ENCODE data around the gene MAP1B. TPM values are rescaled to one million over a fixed set of nuclear protein-coding genes. Genes with fewer than 3 reads are reported as not detected.

Gene MAP1B
- total and polyA plus RNA-seq, 9 of the 15 experiments (the other 6 are each of a cell fraction or from before 2014, with no cell fraction given): 5.2 to 66.1 (median 17.3) TPM

- no peak for TF ChIP-seq PCBP2 (IDR thresholded peaks at IDR 0.05; ENCODE audit: low read depth, low read length, poor library complexity, severe bottlenecking)
- no peak for TF ChIP-seq MIER1 (IDR thresholded peaks at IDR 0.05; ENCODE audit: low read depth)
- TF ChIP-seq RCOR1 (IDR thresholded peaks at IDR 0.05; ENCODE audit: borderline replicate concordance in 1 of 2, low read depth in 2 of 2, low read length in 2 of 2): peak in 1 of 2 experiments; percentile 72; a peak in 2 of 4 replicates
- TF ChIP-seq CCAR2 (IDR thresholded peaks at IDR 0.05; ENCODE audit: low read depth, low read length): no peak
- TF ChIP-seq HNRNPK (IDR thresholded peaks at IDR 0.05; ENCODE audit: low read depth, low read length, poor library complexity, severe bottlenecking): no peak
- no peak for TF ChIP-seq HDGF (IDR thresholded peaks at IDR 0.05)
- TF ChIP-seq DDX20 (tag; IDR thresholded peaks at IDR 0.05; ENCODE audit: low read depth): no peak
- no peak for TF ChIP-seq NFE2 (IDR thresholded peaks at IDR 0.05; ENCODE audit: low read depth)
- peak; percentile 21 for TF ChIP-seq CCNT2 (IDR thresholded peaks at IDR 0.05; ENCODE audit: borderline replicate concordance, extremely low read depth, insufficient read length, low read depth, low read length)
- TF ChIP-seq POLR2H (tag; IDR thresholded peaks at IDR 0.05; ENCODE audit: low read depth): peak; percentile 88
- no peak for TF ChIP-seq ZNF780A (CRISPR knock-in tag; IDR thresholded peaks at IDR 0.05)
- TF ChIP-seq ELK1 (CRISPR knock-in tag; IDR thresholded peaks at IDR 0.05): no peak
- no peak for TF ChIP-seq NUFIP1 (IDR thresholded peaks at IDR 0.05; ENCODE audit: partially characterized antibody)
- TF ChIP-seq HNRNPL (IDR thresholded peaks at IDR 0.05; ENCODE audit: low read depth, low read length): no peak
- peak; percentile 74; the same call in 1 of the 2 replicates for TF ChIP-seq ZNF282 (CRISPR knock-in tag; IDR thresholded peaks at IDR 0.05)
- no peak for TF ChIP-seq GTF3C2 (IDR thresholded peaks at IDR 0.05; ENCODE audit: borderline replicate concordance, extremely low read depth, insufficient read length)
- TF ChIP-seq ZZZ3 (IDR thresholded peaks at IDR 0.05): no peak
- TF ChIP-seq KDM5B (IDR thresholded peaks at IDR 0.05; ENCODE audit: insufficient replicate concordance, low read depth, low read length): peak; percentile 89
- TF ChIP-seq ZSCAN29 (IDR thresholded peaks at IDR 0.05): peak; percentile 89; the same call in 1 of the 2 replicates
- no peak for TF ChIP-seq ZNF165 (CRISPR knock-in tag; IDR thresholded peaks at IDR 0.05; ENCODE audit: borderline replicate concordance)
- TF ChIP-seq CTCF (IDR thresholded peaks at IDR 0.05 in 2 of 3, conservative IDR thresholded peaks at IDR 0.05 in 1 of 3; ENCODE audit: insufficient read depth in 2 of 3, low read depth in 1 of 3, low read length in 3 of 3): no peak
- no peak for TF ChIP-seq SAFB (IDR thresholded peaks at IDR 0.05; ENCODE audit: borderline replicate concordance, low read depth, low read length)
Observed at GRCh38 chr5:72107131-72107900, at the start of gene MAP1B (continued).

Measured in K562 (cell line).